ENCODE measurements around the gene LMF1.

DNA sequence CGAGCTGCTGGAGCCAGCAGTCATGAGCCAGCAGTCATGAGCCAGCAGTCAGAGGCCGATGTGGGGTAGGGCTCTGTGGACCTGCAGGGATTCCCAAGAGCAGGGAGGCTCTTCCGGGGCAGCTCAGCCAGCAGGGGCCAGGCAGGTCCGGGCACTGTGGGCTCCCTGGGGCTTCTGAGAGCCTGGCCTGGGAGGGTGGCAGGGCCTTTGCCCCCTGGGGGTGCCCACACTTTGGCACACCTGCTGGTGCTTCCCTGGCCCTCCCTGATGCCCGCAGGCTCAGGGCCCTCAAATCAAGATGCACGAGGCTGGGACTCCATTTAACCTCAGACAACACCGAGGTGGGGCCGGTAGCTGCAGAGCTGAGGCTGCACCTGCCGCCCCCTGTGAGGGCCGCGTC, 28.9 kb upstream of the LMF1 start:
- TF ChIP-seq, protein P1, sequence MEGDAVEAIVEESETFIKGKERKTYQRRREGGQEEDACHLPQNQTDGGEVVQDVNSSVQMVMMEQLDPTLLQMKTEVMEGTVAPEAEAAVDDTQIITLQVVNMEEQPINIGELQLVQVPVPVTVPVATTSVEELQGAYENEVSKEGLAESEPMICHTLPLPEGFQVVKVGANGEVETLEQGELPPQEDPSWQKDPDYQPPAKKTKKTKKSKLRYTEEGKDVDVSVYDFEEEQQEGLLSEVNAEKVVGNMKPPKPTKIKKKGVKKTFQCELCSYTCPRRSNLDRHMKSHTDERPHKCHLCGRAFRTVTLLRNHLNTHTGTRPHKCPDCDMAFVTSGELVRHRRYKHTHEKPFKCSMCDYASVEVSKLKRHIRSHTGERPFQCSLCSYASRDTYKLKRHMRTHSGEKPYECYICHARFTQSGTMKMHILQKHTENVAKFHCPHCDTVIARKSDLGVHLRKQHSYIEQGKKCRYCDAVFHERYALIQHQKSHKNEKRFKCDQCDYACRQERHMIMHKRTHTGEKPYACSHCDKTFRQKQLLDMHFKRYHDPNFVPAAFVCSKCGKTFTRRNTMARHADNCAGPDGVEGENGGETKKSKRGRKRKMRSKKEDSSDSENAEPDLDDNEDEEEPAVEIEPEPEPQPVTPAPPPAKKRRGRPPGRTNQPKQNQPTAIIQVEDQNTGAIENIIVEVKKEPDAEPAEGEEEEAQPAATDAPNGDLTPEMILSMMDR (IDR thresholded peaks at IDR 0.05; ENCODE audit: poor library complexity, severe bottlenecking) = no peak
- TF ChIP-seq EZH2 (IDR thresholded peaks at IDR 0.05; ENCODE audit: borderline replicate concordance, insufficient read depth, low read length, poor library complexity, severe bottlenecking) = no peak
- no peak for TF ChIP-seq TAF1 (IDR thresholded peaks at IDR 0.05; ENCODE audit: low read depth)
- no peak for TF ChIP-seq RAD21 (conservative IDR thresholded peaks at IDR 0.05)

Data from neural cell (in vitro differentiated cells).